Effector memory CD4-positive, alpha-beta T cell (primary cell): Measurements from ENCODE around the gene REPS2.

Experiments
- DNase-seq, 3 donors: peaks; one replicate each; pipeline ENCODE4 v3.0.0-alpha.2; 2020
- H3K27ac ChIP-seq: 2 replicates; pipeline ENCODE4 v1.7.0; 2013; ENCODE audit warnings: mild to moderate bottlenecking, low read length, moderate library complexity; ENCODE audit not compliant: insufficient read depth, poor library complexity, severe bottlenecking
- H3K27me3 ChIP-seq: replicated peaks from 2 replicates; pipeline ENCODE4 v1.7.0; 2013; ENCODE audit warnings: mild to moderate bottlenecking, low read length; ENCODE audit not compliant: insufficient read depth, control insufficient read depth, poor library complexity, severe bottlenecking
- H3K36me3 ChIP-seq: 2 replicates; pipeline ENCODE4 v1.7.0; 2013; ENCODE audit warnings: mild to moderate bottlenecking, low read length, moderate library complexity; ENCODE audit not compliant: control insufficient read depth, insufficient read depth
- H3K4me1 ChIP-seq: 2 replicates; pipeline ENCODE4 v1.7.0; 2013; ENCODE audit warnings: low read length, mild to moderate bottlenecking; ENCODE audit not compliant: control insufficient read depth, insufficient read depth, poor library complexity, severe bottlenecking
- H3K4me3 ChIP-seq: 2 replicates; pipeline ENCODE4 v1.7.0; 2013; ENCODE audit warnings: low read length, low read depth, mild to moderate bottlenecking; ENCODE audit not compliant: insufficient read depth, poor library complexity, severe bottlenecking
- H3K9me3 ChIP-seq: 2 replicates; pipeline ENCODE4 v1.7.0; 2013; ENCODE audit warnings: mild to moderate bottlenecking, low read length, moderate library complexity; ENCODE audit not compliant: control insufficient read depth

REPS2 gene

DNA sequence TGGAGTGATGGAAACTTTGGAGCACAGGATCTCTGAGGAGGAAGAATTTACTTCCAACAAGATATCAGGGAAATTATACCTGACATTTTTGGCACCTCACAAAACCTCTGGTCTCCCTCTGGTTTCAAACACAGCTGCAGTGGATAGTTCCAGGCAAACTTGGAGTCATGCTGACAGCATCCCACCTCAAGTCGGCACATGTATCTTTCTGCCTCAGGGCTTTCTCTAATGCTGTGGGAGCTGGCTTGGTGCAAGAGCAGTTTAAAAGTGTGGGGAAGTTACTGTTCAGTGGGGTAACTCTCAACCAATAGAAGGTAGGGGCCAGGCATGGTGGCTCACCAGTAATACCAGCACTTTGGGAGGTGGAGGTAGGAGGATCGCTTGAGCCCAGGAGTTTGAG is 221.5 kb downstream of the REPS2 start:
- no peak overlapping the region for H3K4me3 ChIP-seq
- H3K4me1 ChIP-seq, result no peaks in the 10 kb centered on the region
- DNase-seq, result no peak
- no peaks in the 10 kb centered on the region for H3K36me3 ChIP-seq
- H3K27me3 ChIP-seq, result no peaks in the 10 kb centered on the region
- no peak overlapping the region for H3K27ac ChIP-seq
- H3K9me3 ChIP-seq, result no peaks in the 10 kb centered on the region

- Histone ChIP-seq H3K36me3 (no peaks in the 10 kb centered on the region), H3K4me1 (no peaks in the 10 kb centered on the region), H3K27ac (no peak overlapping the region), H3K9me3 (no peaks in the 10 kb centered on the region), H3K4me3 (no peak overlapping the region), H3K27me3 (no peaks in the 10 kb centered on the region)
- no peak for DNase-seq
These were observed 224.5 kb downstream of the REPS2 start for GRCh38 chrX:17170973-17171372.

DNA sequence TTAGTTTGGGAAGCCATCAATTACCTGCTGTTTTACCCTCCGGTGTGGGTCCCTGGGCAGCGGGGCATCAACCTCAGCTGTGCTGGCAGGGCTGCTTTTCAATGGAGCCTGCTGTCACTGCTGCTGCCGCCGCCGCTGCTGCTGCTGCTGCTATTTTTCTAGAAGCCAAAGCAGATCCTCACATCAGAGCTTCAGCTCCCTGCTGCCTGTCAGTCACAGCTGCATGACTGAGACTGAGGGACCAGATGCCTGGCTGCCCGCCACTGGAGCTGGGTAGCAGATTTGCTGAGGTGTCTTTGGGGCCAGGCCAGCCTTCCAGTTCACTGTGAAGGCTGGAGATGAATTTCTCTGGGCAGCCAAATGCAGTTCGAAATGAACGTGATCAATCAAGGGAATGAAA is 228.2 kb downstream of the REPS2 start:
- Histone ChIP-seq H3K36me3 (no peaks in the 10 kb centered on the region), H3K4me1 (no peaks in the 10 kb centered on the region), H3K9me3 (no peaks in the 10 kb centered on the region), H3K27ac (no peak overlapping the region), H3K4me3 (no peak overlapping the region), H3K27me3 (no peaks in the 10 kb centered on the region)
- no peak for DNase-seq

- DNase-seq, result no peak
- H3K4me3 ChIP-seq, result no peak overlapping the region
- H3K4me1 ChIP-seq, result no peaks in the 10 kb centered on the region
- no peaks in the 10 kb centered on the region for H3K9me3 ChIP-seq
- no peaks in the 10 kb centered on the region for H3K36me3 ChIP-seq
- H3K27me3 ChIP-seq, result no peaks in the 10 kb centered on the region
- no peak overlapping the region for H3K27ac ChIP-seq
These were observed 235.9 kb downstream of the REPS2 start for GRCh38 chrX:17182317-17182716.

DNA sequence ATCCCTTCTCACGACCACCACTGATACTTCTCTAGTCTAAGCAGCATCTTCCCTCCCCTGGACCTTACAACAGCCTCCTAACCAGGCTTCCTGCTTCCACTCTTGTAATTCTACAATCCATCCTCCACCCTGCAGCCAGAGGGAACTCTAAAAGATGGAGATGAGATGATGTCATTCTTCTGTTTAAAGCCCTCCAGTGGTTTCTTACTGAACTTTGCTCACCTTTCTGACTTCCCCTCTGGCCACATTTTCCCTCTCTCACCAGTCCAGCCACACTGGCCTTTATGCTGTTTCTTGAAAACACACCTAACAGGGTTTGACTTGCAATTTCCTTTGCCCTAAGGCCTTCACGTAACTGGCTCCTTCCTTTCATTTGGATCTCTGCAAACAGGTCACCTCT is 237.1 kb downstream of the REPS2 start:
- Histone ChIP-seq H3K27ac (no peak overlapping the region), H3K36me3 (no peaks in the 10 kb centered on the region), H3K4me1 (no peaks in the 10 kb centered on the region), H3K9me3 (no peaks in the 10 kb centered on the region), H3K4me3 (no peak overlapping the region), H3K27me3 (no peaks in the 10 kb centered on the region)
- DNase-seq, result no peak

DNA sequence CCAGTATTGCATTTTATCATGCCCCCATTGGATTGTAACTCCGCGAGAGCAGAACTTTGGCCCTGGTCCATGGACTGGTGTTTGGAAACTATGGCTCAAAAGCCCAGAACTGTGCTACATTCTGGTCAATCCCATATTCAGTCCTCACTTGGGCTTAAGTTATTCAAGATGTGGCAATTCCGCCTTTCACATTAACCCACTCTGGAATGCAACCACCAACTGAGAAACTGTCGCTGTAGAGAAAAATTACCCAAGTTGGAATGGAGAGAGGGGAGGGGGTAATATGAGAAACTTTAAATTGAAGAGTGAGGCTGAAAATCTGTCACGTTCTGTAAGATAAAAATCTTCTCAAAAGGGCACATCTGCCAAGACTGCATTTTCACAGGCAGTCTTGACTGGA is 239.0 kb downstream of the REPS2 start:
- H3K4me3 ChIP-seq, result no peak overlapping the region
- H3K4me1 ChIP-seq, result no peaks in the 10 kb centered on the region
- H3K27ac ChIP-seq, result no peak overlapping the region
- no peaks in the 10 kb centered on the region for H3K36me3 ChIP-seq
- no peaks in the 10 kb centered on the region for H3K27me3 ChIP-seq
- no peaks in the 10 kb centered on the region for H3K9me3 ChIP-seq
- no peak for DNase-seq

GRCh38 chrX:17187136-17187756 is 240.8 kb downstream of the REPS2 start:
- no peak overlapping the region for H3K4me3 ChIP-seq
- no peaks in the 10 kb centered on the region for H3K27me3 ChIP-seq
- H3K36me3 ChIP-seq, result no peaks in the 10 kb centered on the region
- H3K27ac ChIP-seq, result no peak overlapping the region
- H3K9me3 ChIP-seq, result no peaks in the 10 kb centered on the region
- DNase-seq, result no peak
- H3K4me1 ChIP-seq, result no peaks in the 10 kb centered on the region

DNA sequence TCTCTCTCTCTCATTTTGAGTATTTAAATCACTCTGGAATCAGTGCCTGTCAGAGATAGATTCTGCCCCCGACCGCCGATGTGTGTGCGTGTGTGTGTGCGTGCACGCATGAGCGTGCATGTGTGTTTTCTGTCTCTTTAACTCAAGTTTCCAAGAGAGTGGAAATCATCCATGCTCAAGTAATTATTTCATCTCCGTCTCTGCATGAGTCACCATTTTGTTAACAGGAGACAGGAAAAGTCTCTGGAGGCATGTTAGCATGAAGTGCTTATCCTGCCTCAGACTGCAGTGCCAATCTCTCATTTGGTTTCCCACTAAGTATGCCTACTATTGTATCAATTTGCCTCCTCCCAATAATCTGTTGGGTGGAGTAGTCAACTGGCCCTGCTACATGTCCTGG is 245.6 kb downstream of the REPS2 start:
- Histone ChIP-seq H3K4me3 (no peak overlapping the region), H3K9me3 (no peaks in the 10 kb centered on the region), H3K27me3 (no peaks in the 10 kb centered on the region), H3K27ac (no peak overlapping the region), H3K36me3 (no peaks in the 10 kb centered on the region), H3K4me1 (no peaks in the 10 kb centered on the region)
- DNase-seq, result no peak
